OCI-LY7 (cell line): ENCODE results near the gene EFNA4.

Experiments
- CTCF ChIP-seq: fragments of 200-600 bp; sonication (generic); conservative IDR thresholded peaks from 2 replicates; pipeline ENCODE4 v1.5.1; 2014; ENCODE audit warnings: mild to moderate bottlenecking, antibody characterized with exemption, low read length, moderate library complexity, mixed read lengths
- EZH2phosphoT487 ChIP-seq: fragments of 200-600 bp; sonication (generic); IDR thresholded peaks from 2 replicates; pipeline ENCODE4 v1.6.1; 2018; ENCODE audit warnings: low read depth, borderline replicate concordance, mild to moderate bottlenecking, mixed run types, antibody characterized with exemption, low read length, moderate library complexity, mixed read lengths

- no peak for TF ChIP-seq CTCF
- no peak for TF ChIP-seq EZH2phosphoT487
These were observed 20.8 kb upstream of the EFNA4 start for GRCh38 chr1:155042789-155043188.
